ENCODE results near the gene ADAM10.
A peak's percentile ranks its signal among the peaks of the same experiment; 100 is the strongest.

Gene ADAM10

GRCh38 chr15:58758141-58758540 is 8.6 kb upstream of the ADAM10 start:
- no peak for DNase-seq (ENCODE audit: low read depth)

GRCh38 chr15:58755956-58756355 is 6.4 kb upstream of the ADAM10 start:
- DNase-seq (ENCODE audit: low read depth) = no peak

- no peak for DNase-seq (ENCODE audit: low read depth)
Observed at GRCh38 chr15:58755350-58755749, 5.8 kb upstream of the ADAM10 start.

GRCh38 chr15:58752716-58753115 is 3.2 kb upstream of the ADAM10 start:
- no peak for DNase-seq (ENCODE audit: low read depth)

GRCh38 chr15:58748852-58749531 is 515 bp downstream of the ADAM10 start:
- DNase-seq (ENCODE audit: low read depth) = no peak

- no peak for DNase-seq (ENCODE audit: low read depth)
Observed at GRCh38 chr15:58748040-58748851, 1.3 kb downstream of the ADAM10 start.

- DNase-seq (ENCODE audit: low read depth) = no peak
Observed at GRCh38 chr15:58746174-58746573, 3.3 kb downstream of the ADAM10 start.

- DNase-seq (ENCODE audit: low read depth) = no peak
Observed at GRCh38 chr15:58742819-58743502, 6.5 kb downstream of the ADAM10 start.

GRCh38 chr15:58742022-58742813 is 7.3 kb downstream of the ADAM10 start:
- peak; percentile 40 for DNase-seq (ENCODE audit: low read depth)

- no peak for DNase-seq (ENCODE audit: low read depth)
Observed at GRCh38 chr15:58741032-58741431, 8.5 kb downstream of the ADAM10 start.

GRCh38 chr15:58740436-58740835 is 9.1 kb downstream of the ADAM10 start:
- no peak for DNase-seq (ENCODE audit: low read depth)

- DNase-seq (ENCODE audit: low read depth) = peak; percentile 18
Observed at GRCh38 chr15:58738046-58738707, 11.3 kb downstream of the ADAM10 start.

GRCh38 chr15:58737298-58737697 is 12.2 kb downstream of the ADAM10 start:
- no peak for DNase-seq (ENCODE audit: low read depth)

- no peak for DNase-seq (ENCODE audit: low read depth)
Observed at GRCh38 chr15:58736018-58736643, 13.4 kb downstream of the ADAM10 start.

GRCh38 chr15:58734859-58735258 is 14.6 kb downstream of the ADAM10 start:
- no peak for DNase-seq (ENCODE audit: low read depth)

GRCh38 chr15:58732625-58733363 is 16.7 kb downstream of the ADAM10 start:
- no peak for DNase-seq (ENCODE audit: low read depth)

GRCh38 chr15:58731756-58732535 is 17.6 kb downstream of the ADAM10 start:
- peak; percentile 54 for DNase-seq (ENCODE audit: low read depth)

- DNase-seq (ENCODE audit: low read depth) = no peak
Observed at GRCh38 chr15:58726867-58727266, 22.6 kb downstream of the ADAM10 start.

GRCh38 chr15:58724466-58724865 is 25.0 kb downstream of the ADAM10 start:
- DNase-seq (ENCODE audit: low read depth) = peak; percentile 46

- no peak for DNase-seq (ENCODE audit: low read depth)
Observed at GRCh38 chr15:58717357-58717756, 32.1 kb downstream of the ADAM10 start.
